GM19193 (cell line): Measurements from ENCODE around the gene ATAD3C.
A peak's percentile ranks its signal among the peaks of the same experiment; 100 is the strongest.

Experiments
- POLR2A ChIP-seq: IDR thresholded peaks from 4 replicates; pipeline ENCODE4 v1.6.1; 2011; ENCODE audit not compliant: insufficient read depth, insufficient read length; ENCODE audit errors: extremely low read depth

ATAD3C gene

DNA sequence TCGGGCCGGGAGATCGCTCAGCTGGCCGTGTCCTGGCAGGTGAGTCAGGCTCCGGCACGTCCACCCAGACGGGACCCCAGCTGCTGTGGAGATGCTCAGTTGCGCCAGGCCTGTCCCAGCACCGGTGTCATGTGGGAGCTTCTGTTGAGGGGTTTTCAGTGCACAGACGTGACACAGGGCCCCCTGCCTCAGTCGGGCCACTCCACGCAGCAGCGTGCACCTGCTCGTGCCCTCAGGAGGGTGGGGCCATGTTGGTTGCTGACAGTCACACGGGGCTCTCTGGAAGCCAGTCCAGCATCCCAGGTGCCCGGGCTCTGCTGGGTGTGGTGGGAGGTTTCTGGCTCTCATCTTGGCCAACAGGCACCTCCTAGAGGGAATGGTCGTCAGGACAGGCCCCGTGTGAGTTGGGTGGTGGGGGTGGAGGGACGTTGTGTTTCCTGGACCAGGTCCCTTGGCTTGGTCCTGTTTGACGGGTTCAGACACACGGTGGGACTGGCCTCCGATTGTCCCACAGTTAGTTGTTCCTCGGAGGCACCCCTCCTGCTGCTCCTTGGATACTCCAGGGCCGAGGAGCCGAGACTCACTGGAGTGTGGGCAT is 41.2 kb downstream of the ATAD3C start:
- no peak for TF ChIP-seq POLR2A

GRCh38 chr1:1491601-1492000 is 42.1 kb downstream of the ATAD3C start:
- TF ChIP-seq POLR2A = no peak

GRCh38 chr1:1507305-1507704 is 57.8 kb downstream of the ATAD3C start:
- no peak for TF ChIP-seq POLR2A

DNA sequence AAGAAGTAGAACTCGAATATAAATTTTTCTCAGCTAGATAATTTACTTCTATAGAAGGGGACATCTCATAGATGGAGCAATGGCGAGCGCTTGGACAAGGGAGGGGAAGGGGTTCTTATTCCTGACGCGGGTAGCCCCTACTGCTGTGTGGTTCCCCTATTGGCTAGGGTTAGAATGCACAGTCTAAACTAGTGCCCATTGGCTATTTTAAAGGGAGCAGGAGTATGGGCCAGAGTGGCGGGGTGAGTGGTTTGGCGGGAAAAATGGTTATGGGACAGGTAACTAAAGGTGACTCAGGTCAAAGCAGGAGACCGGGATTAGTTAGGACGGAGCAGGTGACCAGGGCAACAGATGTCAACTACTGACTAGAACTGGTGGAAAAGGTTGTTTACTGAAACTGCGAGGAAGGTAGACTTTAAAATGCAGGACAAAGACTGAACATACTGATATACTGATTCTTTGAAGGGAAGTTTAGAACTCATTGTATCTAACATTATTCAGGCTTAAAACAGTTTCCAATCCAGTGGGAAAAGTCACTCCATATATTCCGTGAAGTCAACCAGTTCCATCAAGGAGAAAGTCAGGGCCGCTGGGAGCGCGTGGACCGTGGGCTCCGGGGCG is 61.5 kb downstream of the ATAD3C start:
- no peak for TF ChIP-seq POLR2A

GRCh38 chr1:1511533-1512285 is 62.2 kb downstream of the ATAD3C start, which contains the start of gene ATAD3A:
ATAD3A (plus strand) TSS chr1:1512162; CDS start chr1:1512269, 107 bp downstream.
- peak; percentile 74 for TF ChIP-seq POLR2A

DNA sequence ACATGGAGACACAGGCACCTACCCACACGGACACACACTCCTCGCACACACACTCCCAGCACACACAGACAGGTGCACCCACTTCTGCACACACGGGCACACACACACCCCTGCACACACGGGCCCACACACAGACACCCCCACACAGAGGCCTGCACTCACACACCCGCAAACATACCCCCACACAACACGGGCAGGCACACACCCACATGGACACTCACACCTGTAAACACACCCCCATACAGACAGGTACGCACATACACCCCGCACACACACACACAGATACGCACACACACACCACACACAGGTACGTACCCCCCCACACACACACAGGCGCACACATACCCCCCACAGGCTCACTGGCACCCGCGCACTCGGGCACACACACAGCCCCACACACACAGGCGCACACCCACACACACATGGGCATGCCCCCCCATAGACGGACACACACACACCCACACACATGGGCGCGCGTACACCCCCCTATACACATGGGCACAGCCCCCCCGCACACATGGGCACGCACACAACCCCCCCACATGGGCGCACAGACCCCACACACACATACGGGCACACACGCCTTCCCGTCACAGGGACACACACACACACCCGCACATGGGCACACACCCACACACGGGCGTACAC is 68.6 kb downstream of the ATAD3C start:
- no peak for TF ChIP-seq POLR2A
